K562 (cell line): ENCODE data around the gene TBC1D7. TPM values are rescaled to one million over a fixed set of nuclear protein-coding genes. Genes with fewer than 3 reads are reported as not detected.

ENCODE experiments used
- ATAC-seq: fragments of 200-7000 bp; cut with Tn5 transposase; 3 replicates; pipeline ENCODE4 v1.9.1; 2020; ENCODE audit warnings: moderate library complexity
- BruUV-seq: library from RNA; stranded (reverse); fragments of 400-500 nt; replicated peaks from 2 replicates; lab custom pipeline; 2021; lab: Mats Ljungman, UMichigan
- CTCF ChIA-PET: fragments of 300-600 bp; formaldehyde crosslinking; extraction: SDS; loops from one replicate; lab custom pipeline; 2021; ENCODE audit warnings: low intra/inter-chr PET ratio; lab: Yijun Ruan, JAX
- POLR2A ChIA-PET: fragments of 300-600, 350-650 bp; sonication (Branson Sonifier 250); formaldehyde crosslinking; extraction: SDS; loops from one replicate; lab custom pipeline; 2021; ENCODE audit warnings: antibody characterized with exemption, inconsistent platforms; lab: Yijun Ruan, JAX
- DNase-seq, 4 experiments: peaks; one replicate each; pipeline versions ENCODE4 v3.0.0 to v3.0.0-alpha.2; 2011 to 2018; ENCODE audit warnings: low spot score in 3 of 4, mixed read lengths in 3 of 4; ENCODE audit errors: extremely low read depth in 1 of 4
- FAIRE-seq: peaks from 2 replicates; lab custom pipeline; 2011; peaks lifted over from hg19 to GRCh38; lab: Jason Lieb, UNC
- H2AFZ ChIP-seq: 2 replicates; pipeline ENCODE4 v1.6.0; 2011; ENCODE audit warnings: low read depth, low read length, control low read depth, inconsistent platforms
- H3K27ac ChIP-seq: fragments of 200-600 bp; 3 replicates; pipeline ENCODE4 v1.8.0; 2011; ENCODE audit warnings: low read depth, mild to moderate bottlenecking, control low read depth, inconsistent platforms, low read length, moderate library complexity, mixed read lengths; ENCODE audit errors: extremely low read depth
- H3K27me3 ChIP-seq, 2 experiments: fragments of 300-600 bp in 1 of 2; 2 replicates in 1 of 2; 3 replicates in 1 of 2; pipeline versions ENCODE4 v1.6.0 to v1.8.0; 2011; ENCODE audit warnings: inconsistent platforms in 2 of 2, low read length in 2 of 2, mild to moderate bottlenecking in 1 of 2, mixed read lengths in 1 of 2, moderate library complexity in 1 of 2; ENCODE audit not compliant: control insufficient read depth in 2 of 2, insufficient read depth in 2 of 2
- H3K36me3 ChIP-seq: fragments of 300-600 bp; 3 replicates; pipeline ENCODE4 v1.8.0; 2011; ENCODE audit warnings: mild to moderate bottlenecking, low read length, inconsistent platforms; ENCODE audit not compliant: control insufficient read depth, insufficient read depth
- H3K4me1 ChIP-seq, 2 experiments: fragments of 200-600 bp in 1 of 2; replicated peaks in 1 of 2; 2 replicates in 1 of 2; 3 replicates in 1 of 2; pipeline versions ENCODE4 v1.5.1 to v1.8.0; 2011; ENCODE audit warnings: inconsistent platforms in 2 of 2, low read length in 2 of 2, mild to moderate bottlenecking in 1 of 2, mixed read lengths in 1 of 2, moderate library complexity in 1 of 2; ENCODE audit not compliant: control insufficient read depth in 2 of 2, insufficient read depth in 2 of 2
- H3K4me2 ChIP-seq: 2 replicates; pipeline ENCODE4 v1.6.1; 2011; ENCODE audit warnings: low read length, control low read depth, inconsistent platforms, mixed read lengths; ENCODE audit not compliant: insufficient read depth
- H3K4me3 ChIP-seq: fragments of 200-600 bp; sonication (generic), shearing (Covaris generic); 2 replicates; pipeline ENCODE4 v1.5.1; 2016; ENCODE audit warnings: control low read depth, inconsistent platforms
- H3K79me2 ChIP-seq: fragments of 200-600 bp; 3 replicates; pipeline ENCODE4 v1.8.0; 2011; ENCODE audit warnings: low read length, inconsistent platforms; ENCODE audit not compliant: control insufficient read depth, insufficient read depth
- H3K9ac ChIP-seq, 2 experiments: 2 replicates each; pipeline versions ENCODE4 v1.6.0 to v1.6.1; 2011; ENCODE audit warnings: low read depth in 2 of 2, low read length in 2 of 2, control low read depth in 1 of 2, inconsistent platforms in 1 of 2, mild to moderate bottlenecking in 1 of 2, mixed read lengths in 1 of 2; ENCODE audit not compliant: insufficient read depth in 1 of 2
- H3K9me1 ChIP-seq: one replicate; pipeline ENCODE4 v1.6.0; 2011; ENCODE audit warnings: inconsistent platforms, mild to moderate bottlenecking, low read length, moderate library complexity; ENCODE audit not compliant: control insufficient read depth, insufficient read depth
- H3K9me3 ChIP-seq: replicated peaks from 2 replicates; pipeline ENCODE4 v1.5.1; 2011; ENCODE audit warnings: low read depth, low read length, inconsistent platforms; ENCODE audit not compliant: control insufficient read depth, insufficient read depth
- H4K20me1 ChIP-seq: replicated peaks from 2 replicates; pipeline ENCODE4 v1.6.1; 2011; ENCODE audit warnings: low read length, inconsistent platforms, mixed read lengths; ENCODE audit not compliant: control insufficient read depth, insufficient read depth
- CTCF ChIP-seq, 3 experiments: IDR thresholded peaks in 2 of 3; conservative IDR thresholded peaks in 1 of 3; 2 replicates each; pipeline ENCODE4 v1.5.1; 2011 to 2012; ENCODE audit warnings: low read length in 3 of 3, mild to moderate bottlenecking in 3 of 3, control low read depth in 2 of 3, improper control_type of control experiment in 1 of 3, inconsistent platforms in 1 of 3, low read depth in 1 of 3, mixed read lengths in 1 of 3, moderate library complexity in 1 of 3; ENCODE audit not compliant: insufficient read depth in 2 of 3
- E2F5 ChIP-seq: sonication (generic); formaldehyde crosslinking; IDR thresholded peaks from 2 replicates; pipeline ENCODE4 v1.8.0; 2022; ENCODE audit warnings: mild to moderate bottlenecking, missing genetic modification reagents
- JUND ChIP-seq, 2 experiments: IDR thresholded peaks; 2 replicates in 1 of 2; 3 replicates in 1 of 2; pipeline ENCODE4 v1.6.1; 2011; ENCODE audit warnings: borderline replicate concordance in 2 of 2, low read depth in 2 of 2, low read length in 2 of 2, improper control_type of control experiment in 1 of 2, missing biosample characterization in 1 of 2, missing genetic modification characterization in 1 of 2, missing genetic modification reagents in 1 of 2
- NFIX ChIP-seq: fragments of 250-450 bp; sonication (Bioruptor Pico); IDR thresholded peaks from 2 replicates; pipeline ENCODE4 v1.4.0; 2020; ENCODE audit warnings: low read depth, mild to moderate bottlenecking, moderate library complexity
- TEAD4 ChIP-seq, 2 experiments: sonication (generic) in 1 of 2; formaldehyde crosslinking in 1 of 2; IDR thresholded peaks; 2 replicates each; pipeline versions ENCODE4 v1.6.1 to v1.8.0; 2012 to 2022; ENCODE audit warnings: borderline replicate concordance in 1 of 2, inconsistent platforms in 1 of 2, low read length in 1 of 2, mild to moderate bottlenecking in 1 of 2, missing genetic modification reagents in 1 of 2
- TOE1 ChIP-seq, 2 experiments: fragments of 450-650 bp in 1 of 2; sonication (generic) in 1 of 2; formaldehyde crosslinking in 1 of 2; IDR thresholded peaks; 2 replicates each; pipeline versions ENCODE4 v1.7.1 to v1.8.0; 2016 to 2022; ENCODE audit warnings: borderline replicate concordance in 2 of 2, mild to moderate bottlenecking in 2 of 2, antibody characterized with exemption in 1 of 2, inconsistent platforms in 1 of 2, low read depth in 1 of 2, missing genetic modification reagents in 1 of 2, moderate library complexity in 1 of 2
- ZKSCAN1 ChIP-seq: fragments of 150-350 bp; IDR thresholded peaks from 2 replicates; pipeline ENCODE4 v1.6.1; 2016; ENCODE audit warnings: low read depth, low read length
- ZNF140 ChIP-seq: fragments of 250-450 bp; sonication (Bioruptor Pico); IDR thresholded peaks from 2 replicates; pipeline ENCODE4 v1.8.0; 2021; ENCODE audit warnings: moderate library complexity, mild to moderate bottlenecking, inconsistent platforms
- ZNF24 ChIP-seq: fragments of 450-650 bp; IDR thresholded peaks from 2 replicates; pipeline ENCODE4 v1.6.1; 2016
- ZNF282 ChIP-seq: sonication (generic); formaldehyde crosslinking; IDR thresholded peaks from 2 replicates; pipeline ENCODE4 v1.8.1; 2023; ENCODE audit warnings: missing genetic modification reagents
- ZNF408 ChIP-seq: fragments of 250-450 bp; sonication (Bioruptor Pico); IDR thresholded peaks from 2 replicates; pipeline ENCODE4 v1.4.0; 2020; ENCODE audit warnings: low read depth, mild to moderate bottlenecking, moderate library complexity
- ZNF707 ChIP-seq: fragments of 250-450 bp; sonication (Bioruptor Pico); conservative IDR thresholded peaks from 2 replicates; pipeline ENCODE4 v1.8.0; 2022; ENCODE audit warnings: inconsistent platforms, mild to moderate bottlenecking, moderate library complexity
- WGBS: fragments of 100-300 bp; shearing (Covaris generic); methylation state at CpG from one replicate; pipeline ENCODE4 v1.1.6; 2016; ENCODE audit warnings: low coverage, mixed read lengths; ENCODE audit not compliant: insufficient coverage; ENCODE audit errors: missing lambda C conversion rate; 5-methylcytosine and 5-hydroxymethylcytosine counted together
- in situ Hi-C: fragments of 300-500 bp; cut with MboI; formaldehyde crosslinking; loops from 4 replicates; pipeline ENCODE4 v1.15.0; 2018; ENCODE audit warnings: inconsistent platforms, mixed read lengths
- intact Hi-C: fragments of 100-400 bp; cut with micrococcal nuclease; formaldehyde crosslinking; loops from 2 replicates; pipeline ENCODE4 v1.14.2; 2022
- polyA plus RNA-seq, 8 experiments: library from polyadenylated mRNA; depleted of rRNA in 4 of 8; stranded (reverse) in 5 of 8; unstranded in 3 of 8; fragments of >200 nt; fragmentation: Nextera tagmentation in 2 of 8; fragmentation: Illumina TruSeq in 1 of 8; extraction: Ambion mirVana in 2 of 8; extraction: Trizol in 1 of 8; gene quantifications; 2 replicates each; pipeline versions ENCODE4 v1.2.1 to v1.2.3, GENCODE V29; 2011 to 2014; ENCODE audit warnings: inconsistent platforms in 1 of 8, missing spikeins in 1 of 8
- total RNA-seq, 7 experiments: library from RNA; depleted of rRNA in 6 of 7; stranded (reverse); fragments of >200 nt in 6 of 7; fragmentation: Illumina TruSeq in 2 of 7; extraction: Trizol in 2 of 7; gene quantifications; 2 replicates each; pipeline versions ENCODE4 v1.2.1 to v1.2.3, GENCODE V29; 2011 to 2021; ENCODE audit warnings: low replicate concordance in 1 of 7
- TF ChIP-seq, protein P1 (sequence below): fragments of 250-450 bp; sonication (Bioruptor Pico); IDR thresholded peaks from 2 replicates; pipeline ENCODE4 v1.8.0; 2022; ENCODE audit warnings: inconsistent platforms, mild to moderate bottlenecking, moderate library complexity, borderline replicate concordance

TBC1D7 gene
- total and polyA plus RNA-seq, 9 of the 15 experiments (the other 6 are each of a cell fraction or from before 2014, with no cell fraction given): 49.4 to 107 (median 61.1) TPM

DNA sequence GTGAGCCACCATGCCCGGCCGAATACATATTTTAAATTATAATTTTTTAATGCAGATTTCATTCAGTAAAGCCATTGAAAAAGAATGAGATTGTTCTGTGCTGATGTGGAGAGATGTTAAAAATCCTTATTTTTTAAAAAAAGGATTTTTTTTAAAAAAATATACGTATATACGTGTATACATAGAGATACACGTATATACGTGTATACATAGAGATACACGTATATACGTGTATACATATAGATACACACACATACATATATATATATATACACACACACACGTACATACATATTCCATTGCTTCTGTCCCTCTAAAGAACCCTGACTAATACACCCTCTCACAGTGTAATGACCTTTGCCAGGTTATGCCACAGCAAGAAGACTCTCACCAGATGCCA, 23.8 kb upstream of the TBC1D7 start:
- no peak overlapping the region for H2AFZ ChIP-seq
- no peaks in the 10 kb centered on the region for H3K36me3 ChIP-seq
- in situ Hi-C loops: no loop called here
- ATAC-seq: no peak
- POLR2A ChIA-PET: no interaction called here
- H3K79me2 ChIP-seq: no peaks in the 10 kb centered on the region
- H3K27ac ChIP-seq: no peak overlapping the region
- H3K9me1 ChIP-seq: peaks cover 2% of the 10 kb centered on the region
- H3K4me2 ChIP-seq: no peak overlapping the region
- H3K9me3 ChIP-seq: no peaks in the 10 kb centered on the region
- H3K9ac ChIP-seq: no peak overlapping the region
- H4K20me1 ChIP-seq: peaks cover 10% of the 10 kb centered on the region
- no peak for FAIRE-seq
- BruUV-seq: no TSS peak
- CTCF ChIA-PET: interaction anchor here (0.6 kb wide), 1 partner anchor 952 kb away, joined by 3 read pairs; no protein-coding TSS in a partner anchor
- 85% methylated on average over 9 of the region's 9 CpGs for WGBS
- intact Hi-C loops: no loop called here
- DNase-seq: no peak
- H3K27me3 ChIP-seq: no peaks in the 10 kb centered on the region
- H3K4me1 ChIP-seq: peaks cover 18 to 38% of the 10 kb centered on the region in 2 experiments
- H3K4me3 ChIP-seq: no peak overlapping the region
- peak; percentile 62; the same call in 1 of the 2 replicates for TF ChIP-seq ZNF707 (CRISPR knock-in tag)
- TF ChIP-seq CTCF (IDR thresholded peaks at IDR 0.05 in 2 of 3, conservative IDR thresholded peaks at IDR 0.05 in 1 of 3; ENCODE audit: insufficient read depth in 2 of 3, low read depth in 1 of 3, low read length in 3 of 3): no peak
- TF ChIP-seq E2F5 (CRISPR knock-in tag): no peak
- no peak for TF ChIP-seq ZNF282 (CRISPR knock-in tag)
- no peak for TF ChIP-seq JUND (IDR thresholded peaks at IDR 0.05; ENCODE audit: borderline replicate concordance, low read depth, low read length)
- no peak for TF ChIP-seq JUND (tag; IDR thresholded peaks at IDR 0.05; ENCODE audit: borderline replicate concordance, low read depth, low read length)
- TF ChIP-seq TOE1 (IDR thresholded peaks at IDR 0.05; ENCODE audit: borderline replicate concordance): no peak
- TF ChIP-seq TOE1 (CRISPR knock-in tag; IDR thresholded peaks at IDR 0.05; ENCODE audit: borderline replicate concordance, low read depth): no peak
- peak; percentile 74; the same call in 1 of the 2 replicates for TF ChIP-seq ZNF408 (CRISPR knock-in tag)
- TF ChIP-seq, protein P1, sequence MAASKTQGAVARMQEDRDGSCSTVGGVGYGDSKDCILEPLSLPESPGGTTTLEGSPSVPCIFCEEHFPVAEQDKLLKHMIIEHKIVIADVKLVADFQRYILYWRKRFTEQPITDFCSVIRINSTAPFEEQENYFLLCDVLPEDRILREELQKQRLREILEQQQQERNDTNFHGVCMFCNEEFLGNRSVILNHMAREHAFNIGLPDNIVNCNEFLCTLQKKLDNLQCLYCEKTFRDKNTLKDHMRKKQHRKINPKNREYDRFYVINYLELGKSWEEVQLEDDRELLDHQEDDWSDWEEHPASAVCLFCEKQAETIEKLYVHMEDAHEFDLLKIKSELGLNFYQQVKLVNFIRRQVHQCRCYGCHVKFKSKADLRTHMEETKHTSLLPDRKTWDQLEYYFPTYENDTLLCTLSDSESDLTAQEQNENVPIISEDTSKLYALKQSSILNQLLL (CRISPR knock-in tag): peak; percentile 93
- TF ChIP-seq ZNF140 (CRISPR knock-in tag): 0 out of 2 replicates have a peak, but pooled peaks have one; percentile 46
- TF ChIP-seq NFIX (CRISPR knock-in tag): peak; percentile 73
- TF ChIP-seq ZNF24: no peak
- no peak for TF ChIP-seq ZKSCAN1
- no peak for TF ChIP-seq TEAD4 (IDR thresholded peaks at IDR 0.05; ENCODE audit: low read length)
- TF ChIP-seq TEAD4 (CRISPR knock-in tag; IDR thresholded peaks at IDR 0.05; ENCODE audit: borderline replicate concordance): no peak
